NCI-H187 (cell line): ENCODE results near the gene ABHD16A.

Experiments used
- DNase-seq, 2 experiments: peaks; one replicate each; lab custom pipeline; 2025; lab: John Stamatoyannopoulos, UW

Gene ABHD16A

GRCh38 chr6:31639449-31639861 is 63.7 kb downstream of the ABHD16A start:
- DNase-seq, result no peak

DNA sequence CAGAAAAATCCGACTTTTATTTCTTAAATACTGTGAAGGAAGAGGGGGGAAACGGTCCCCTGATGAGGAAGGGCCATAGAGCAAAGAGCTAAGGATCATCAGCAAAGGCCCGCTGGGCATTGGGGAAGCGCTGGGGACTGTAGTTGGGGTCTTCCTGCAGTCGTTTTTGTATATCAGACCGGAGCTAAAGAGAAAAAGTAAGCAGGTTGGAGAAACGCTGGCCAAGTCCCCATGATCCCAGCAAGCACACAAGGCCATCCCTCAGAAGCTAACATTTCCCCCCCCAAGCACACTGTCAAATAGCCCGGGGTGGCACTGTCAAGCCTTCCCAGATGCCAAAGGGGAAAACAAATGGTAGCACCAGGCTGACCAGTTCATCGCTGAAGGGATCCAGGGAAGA is 64.1 kb downstream of the ABHD16A start:
- no peak for DNase-seq
